Neural cell (in vitro differentiated cells): ENCODE measurements around the gene ARHGEF4. TPM values are rescaled to one million over a fixed set of nuclear protein-coding genes. Genes with fewer than 3 reads are reported as not detected.

Experiments used
- H2AFZ ChIP-seq: fragments of 200-600, 300-800 bp; sonication (generic), shearing (Covaris generic); 2 replicates; pipeline ENCODE4 v1.6.0; 2014; ENCODE audit warnings: low read depth, mild to moderate bottlenecking, antibody characterized with exemption, low read length, moderate library complexity
- H3F3A ChIP-seq: fragments of 200-600 bp; shearing (Covaris generic); 2 replicates; pipeline ENCODE4 v1.6.1; 2016; ENCODE audit warnings: mild to moderate bottlenecking, moderate library complexity, mixed read lengths, antibody characterized with exemption, low read length; ENCODE audit not compliant: insufficient read depth, poor library complexity, severe bottlenecking
- H3K27ac ChIP-seq: fragments of 200-600, 300-800 bp; sonication (generic), shearing (Covaris generic); 2 replicates; pipeline ENCODE4 v1.5.1; 2014; ENCODE audit warnings: mild to moderate bottlenecking, low read length, moderate library complexity
- H3K27me3 ChIP-seq: fragments of 300-800, 200-600 bp; sonication (generic), shearing (Covaris generic); 2 replicates; pipeline ENCODE4 v1.6.0; 2014; ENCODE audit warnings: mild to moderate bottlenecking, low read depth, low read length, moderate library complexity; ENCODE audit not compliant: insufficient read depth
- H3K36me3 ChIP-seq: fragments of 300-800, 200-600 bp; sonication (generic), shearing (Covaris generic); 2 replicates; pipeline ENCODE4 v1.5.1; 2014; ENCODE audit warnings: mild to moderate bottlenecking, antibody characterized with exemption, low read length, moderate library complexity; ENCODE audit not compliant: insufficient read depth
- H3K4me2 ChIP-seq: fragments of 300-800, 200-600 bp; sonication (generic), shearing (Covaris generic); 2 replicates; pipeline ENCODE4 v1.6.0; 2014; ENCODE audit warnings: mild to moderate bottlenecking, low read length
- H3K4me3 ChIP-seq: fragments of 300-800, 200-600 bp; sonication (generic), shearing (Covaris generic); 2 replicates; pipeline ENCODE4 v1.5.1; 2014; ENCODE audit warnings: mild to moderate bottlenecking, low read length, moderate library complexity
- H3K79me2 ChIP-seq: fragments of 200-600 bp; shearing (Covaris generic); replicated peaks from 2 replicates; pipeline ENCODE4 v1.6.0; 2014; ENCODE audit warnings: mild to moderate bottlenecking, low read length, moderate library complexity; ENCODE audit not compliant: insufficient read depth
- H3K9ac ChIP-seq: fragments of 300-800, 200-600 bp; sonication (generic), shearing (Covaris generic); 2 replicates; pipeline ENCODE4 v1.6.1; 2016; ENCODE audit warnings: mild to moderate bottlenecking, low read length, mixed read lengths
- H3K9me2 ChIP-seq: fragments of 200-600 bp; shearing (Covaris generic); 2 replicates; pipeline ENCODE4 v1.6.1; 2016; ENCODE audit warnings: mild to moderate bottlenecking, low read length, mixed read lengths; ENCODE audit not compliant: insufficient read depth
- H3K9me3 ChIP-seq: fragments of 200-600, 300-800 bp; sonication (generic), shearing (Covaris generic); 2 replicates; pipeline ENCODE4 v1.6.1; 2016; ENCODE audit warnings: mild to moderate bottlenecking, mixed run types, low read length, moderate library complexity, mixed read lengths
- H4K20me1 ChIP-seq: fragments of 200-600 bp; shearing (Covaris generic); 2 replicates; pipeline ENCODE4 v1.6.1; 2016; ENCODE audit warnings: mild to moderate bottlenecking, mixed run types; ENCODE audit not compliant: insufficient read depth
- CTCF ChIP-seq: fragments of 450-650 bp; IDR thresholded peaks from 2 replicates; pipeline ENCODE4 v1.5.1; 2014; ENCODE audit warnings: antibody characterized with exemption, mild to moderate bottlenecking, moderate library complexity; ENCODE audit not compliant: poor library complexity, severe bottlenecking
- EP300 ChIP-seq: fragments of 450-650 bp; conservative IDR thresholded peaks from 2 replicates; pipeline ENCODE4 v1.6.1; 2014; ENCODE audit warnings: antibody characterized with exemption, mild to moderate bottlenecking, moderate library complexity; ENCODE audit not compliant: poor library complexity, severe bottlenecking
- EZH2 ChIP-seq: fragments of 200-600, 300-800 bp; shearing (Covaris generic), sonication (generic); IDR thresholded peaks from 2 replicates; pipeline ENCODE4 v1.6.1; 2014; ENCODE audit warnings: antibody characterized with exemption, low read length, borderline replicate concordance, mild to moderate bottlenecking; ENCODE audit not compliant: insufficient read depth, poor library complexity, severe bottlenecking
- MXI1 ChIP-seq: fragments of 450-650 bp; conservative IDR thresholded peaks from 2 replicates; pipeline ENCODE4 v1.6.1; 2014; ENCODE audit warnings: antibody characterized with exemption, mild to moderate bottlenecking; ENCODE audit not compliant: poor library complexity, severe bottlenecking
- POLR2AphosphoS5 ChIP-seq: IDR thresholded peaks from 2 replicates; pipeline ENCODE4 v1.6.1; 2012
- RAD21 ChIP-seq: fragments of 450-650 bp; conservative IDR thresholded peaks from 2 replicates; pipeline ENCODE4 v1.6.1; 2014; ENCODE audit warnings: antibody characterized with exemption, mild to moderate bottlenecking, moderate library complexity
- REST ChIP-seq: IDR thresholded peaks from 2 replicates; pipeline ENCODE4 v1.6.1; 2012; ENCODE audit warnings: borderline replicate concordance
- SMC3 ChIP-seq: fragments of 450-650 bp; conservative IDR thresholded peaks from 2 replicates; pipeline ENCODE4 v1.6.1; 2014; ENCODE audit warnings: antibody characterized with exemption, mild to moderate bottlenecking, moderate library complexity; ENCODE audit not compliant: poor library complexity
- TAF1 ChIP-seq: IDR thresholded peaks from 2 replicates; pipeline ENCODE4 v1.6.1; 2012; ENCODE audit warnings: low read depth
- polyA plus RNA-seq: library from polyadenylated mRNA; depleted of rRNA; stranded (reverse); fragments of >200 nt; gene quantifications from 2 replicates; pipeline ENCODE4 v1.2.3, GENCODE V29; 2014

Gene ARHGEF4
- polyA plus RNA-seq, 1 donor from 2014 or later, result 45.9 TPM

- no peak overlapping the region for H3K4me3 ChIP-seq
- no peak overlapping the region for H3K27ac ChIP-seq
- H3K9me2 ChIP-seq, result no peaks in the 10 kb centered on the region
- H3K4me2 ChIP-seq, result no peak overlapping the region
- no peaks in the 10 kb centered on the region for H3K9me3 ChIP-seq
- no peaks in the 10 kb centered on the region for H3K27me3 ChIP-seq
- no peak overlapping the region for H3K9ac ChIP-seq
- no peaks in the 10 kb centered on the region for H3K79me2 ChIP-seq
- no peak overlapping the region for H2AFZ ChIP-seq
- TF ChIP-seq TAF1 (no peak), CTCF (no peak)
- no peaks in the 10 kb centered on the region for H3K36me3 ChIP-seq
- no peaks in the 10 kb centered on the region for H3F3A ChIP-seq
- no peaks in the 10 kb centered on the region for H4K20me1 ChIP-seq
Observed at GRCh38 chr2:130807659-130808385, 28.9 kb upstream of the ARHGEF4 start.

- no peak overlapping the region for H3K4me2 ChIP-seq
- no peaks in the 10 kb centered on the region for H3K27me3 ChIP-seq
- TF ChIP-seq RAD21, result no peak
- no peak for TF ChIP-seq POLR2AphosphoS5
- TF ChIP-seq TAF1, result no peak
- no peak for TF ChIP-seq EP300
- no peak for TF ChIP-seq CTCF
- TF ChIP-seq SMC3, result no peak
- no peak for TF ChIP-seq REST
- no peak for TF ChIP-seq MXI1
- no peak for TF ChIP-seq EZH2
- no peaks in the 10 kb centered on the region for H3K9me3 ChIP-seq
- no peak overlapping the region for H3K9ac ChIP-seq
- no peak overlapping the region for H2AFZ ChIP-seq
- no peaks in the 10 kb centered on the region for H4K20me1 ChIP-seq
- no peak overlapping the region for H3K27ac ChIP-seq
- no peaks in the 10 kb centered on the region for H3F3A ChIP-seq
- H3K36me3 ChIP-seq, result no peaks in the 10 kb centered on the region
- H3K4me3 ChIP-seq, result no peak overlapping the region
- no peaks in the 10 kb centered on the region for H3K79me2 ChIP-seq
- no peaks in the 10 kb centered on the region for H3K9me2 ChIP-seq
Observed at GRCh38 chr2:130808482-130809268, 28.0 kb upstream of the ARHGEF4 start.
